Liver (tissue), 9 donors: ENCODE results near the gene SLC12A7. TPM values are rescaled to one million over a fixed set of nuclear protein-coding genes. Genes with fewer than 3 reads are reported as not detected.

Experiments used
- DNase-seq: peaks from one replicate; pipeline ENCODE4 v3.0.0-alpha.2; 2017; ENCODE audit warnings: low spot score
- H3K27ac ChIP-seq, 2 donors: one replicate each; pipeline ENCODE4 v1.7.0; 2013; ENCODE audit warnings: inconsistent platforms in 2 of 2, low read length in 2 of 2, control low read depth in 1 of 2, low read depth in 1 of 2, mild to moderate bottlenecking in 1 of 2
- H3K27me3 ChIP-seq, 4 donors: one replicate each; pipeline versions ENCODE4 v1.6.1 to v1.7.0; 2013; ENCODE audit warnings: low read length in 3 of 4, inconsistent platforms in 1 of 4, mild to moderate bottlenecking in 1 of 4, moderate library complexity in 1 of 4; ENCODE audit not compliant: control insufficient read depth in 4 of 4, insufficient read depth in 4 of 4
- H3K36me3 ChIP-seq, 4 donors: one replicate each; pipeline versions ENCODE4 v1.6.1 to v1.7.0; 2013; ENCODE audit warnings: low read length in 3 of 4, mild to moderate bottlenecking in 3 of 4, low read depth in 1 of 4, moderate library complexity in 1 of 4; ENCODE audit not compliant: control insufficient read depth in 4 of 4, insufficient read depth in 3 of 4
- H3K4me1 ChIP-seq, 4 donors: one replicate each; pipeline versions ENCODE4 v1.6.1 to v1.7.0; 2013; ENCODE audit warnings: low read length in 3 of 4, mild to moderate bottlenecking in 3 of 4, moderate library complexity in 1 of 4; ENCODE audit not compliant: control insufficient read depth in 4 of 4, insufficient read depth in 4 of 4
- H3K4me3 ChIP-seq, 3 donors: one replicate each; pipeline versions ENCODE4 v1.6.1 to v1.7.0; 2013; ENCODE audit warnings: low read length in 3 of 3, control low read depth in 1 of 3, low read depth in 1 of 3, mild to moderate bottlenecking in 1 of 3
- H3K9ac ChIP-seq, 2 donors: one replicate each; pipeline ENCODE4 v1.7.0; 2013; ENCODE audit warnings: low read length in 2 of 2, mild to moderate bottlenecking in 2 of 2, moderate library complexity in 2 of 2, control low read depth in 1 of 2, low read depth in 1 of 2
- H3K9me3 ChIP-seq, 4 donors: one replicate each; pipeline versions ENCODE4 v1.6.1 to v1.7.0; 2013; ENCODE audit warnings: low read length in 3 of 4; ENCODE audit not compliant: control insufficient read depth in 4 of 4
- EGR1 ChIP-seq, 2 donors: IDR thresholded peaks; 2 replicates each; pipeline ENCODE4 v1.6.1; 2016 to 2018; ENCODE audit warnings: antibody characterized with exemption in 2 of 2, low read depth in 2 of 2
- FOXA1 ChIP-seq: IDR thresholded peaks from 2 replicates; pipeline ENCODE4 v1.6.1; 2016; ENCODE audit warnings: antibody characterized with exemption
- FOXA2 ChIP-seq: IDR thresholded peaks from 2 replicates; pipeline ENCODE4 v1.6.1; 2016; ENCODE audit warnings: antibody characterized with exemption
- GABPA ChIP-seq, 2 donors: IDR thresholded peaks in 1 of 2; conservative IDR thresholded peaks in 1 of 2; 2 replicates each; pipeline ENCODE4 v1.6.1; 2016; ENCODE audit warnings: antibody characterized with exemption in 2 of 2, mild to moderate bottlenecking in 1 of 2, moderate library complexity in 1 of 2
- HNF4A ChIP-seq, 2 donors: conservative IDR thresholded peaks; 2 replicates each; pipeline ENCODE4 v1.6.1; 2016; ENCODE audit warnings: antibody characterized with exemption in 2 of 2, mild to moderate bottlenecking in 2 of 2
- HNF4G ChIP-seq: IDR thresholded peaks from 2 replicates; pipeline ENCODE4 v1.6.1; 2016; ENCODE audit warnings: antibody characterized with exemption
- JUND ChIP-seq, 2 donors: IDR thresholded peaks; 2 replicates each; pipeline ENCODE4 v1.6.1; 2016; ENCODE audit warnings: antibody characterized with exemption in 2 of 2
- NR2F2 ChIP-seq: IDR thresholded peaks from 2 replicates; pipeline ENCODE4 v1.6.1; 2016; ENCODE audit warnings: antibody characterized with exemption
- RAD21 ChIP-seq, 2 donors: IDR thresholded peaks; 2 replicates each; pipeline ENCODE4 v1.6.1; 2016; ENCODE audit warnings: antibody characterized with exemption in 2 of 2, mild to moderate bottlenecking in 2 of 2
- RXRA ChIP-seq, 2 donors: IDR thresholded peaks; 2 replicates each; pipeline ENCODE4 v1.6.1; 2017 to 2018; ENCODE audit warnings: antibody characterized with exemption in 2 of 2, mild to moderate bottlenecking in 1 of 2
- SP1 ChIP-seq: IDR thresholded peaks from 2 replicates; pipeline ENCODE4 v1.6.1; 2018; ENCODE audit warnings: antibody characterized with exemption, mild to moderate bottlenecking
- TAF1 ChIP-seq: conservative IDR thresholded peaks from 2 replicates; pipeline ENCODE4 v1.6.1; 2016; ENCODE audit warnings: antibody characterized with exemption, mild to moderate bottlenecking
- YY1 ChIP-seq: IDR thresholded peaks from 2 replicates; pipeline ENCODE4 v1.6.1; 2016; ENCODE audit warnings: antibody characterized with exemption, mild to moderate bottlenecking
- ZBTB33 ChIP-seq: IDR thresholded peaks from 2 replicates; pipeline ENCODE4 v1.6.1; 2016; ENCODE audit warnings: antibody characterized with exemption
- WGBS: extraction: QIAGEN DNeasy Blood & Tissue Kit; methylation state at CpG from one replicate; pipeline ENCODE4 v1.1.7; 2013; 5-methylcytosine and 5-hydroxymethylcytosine counted together
- polyA plus RNA-seq, 2 donors: library from polyadenylated mRNA; stranded (reverse) in 1 of 2; unstranded in 1 of 2; fragments of 200-250 nt in 1 of 2; fragments of >200 nt in 1 of 2; fragmentation: Nextera tagmentation in 1 of 2; extraction: Ambion mirVana in 1 of 2; gene quantifications; one replicate each; pipeline versions ENCODE4 v1.2.1 to v1.2.3, GENCODE V29; 2013 to 2015
- total RNA-seq, 2 donors: library from RNA; depleted of rRNA; stranded (reverse); fragments of >200 nt; gene quantifications; one replicate each; pipeline ENCODE4 v1.2.3, GENCODE V29; 2014
- TF ChIP-seq, protein P1 (sequence below): IDR thresholded peaks from 2 replicates; pipeline ENCODE4 v1.6.1; 2016; ENCODE audit warnings: antibody characterized with exemption
- TF ChIP-seq, protein P2 (sequence below): IDR thresholded peaks from 2 replicates; pipeline ENCODE4 v1.6.1; 2016; ENCODE audit warnings: antibody characterized with exemption, mild to moderate bottlenecking
- TF ChIP-seq, protein P3 (sequence below): fragments of 150-350 bp; IDR thresholded peaks from 2 replicates; pipeline ENCODE4 v1.5.1; 2017; ENCODE audit warnings: improper control_type of control experiment, low read depth, low read length; ENCODE audit not compliant: missing input control
- donor health status: healthy.
- donor health status: healthy.
- donor health status: healthy.
- donor health status: healthy.
- donor health status: healthy.

The SLC12A7 gene
- total and polyA plus RNA-seq, 4 donors = 12.3 to 64.2 (median 28.9) TPM

GRCh38 chr5:1048162-1048721, 63.6 kb downstream of the SLC12A7 start:
- H3K4me3 ChIP-seq = no peak overlapping the region
- H3K4me1 ChIP-seq = no peaks in the 10 kb centered on the region
- H3K9ac ChIP-seq = no peak overlapping the region
- DNase-seq = no peak
- TF ChIP-seq GABPA (IDR thresholded peaks at IDR 0.05 in 1 of 2, conservative IDR thresholded peaks at IDR 0.05 in 1 of 2) (no peak), TAF1 (no peak), RXRA (IDR thresholded peaks at IDR 0.05) (no peak), YY1 (no peak), JUND (IDR thresholded peaks at IDR 0.05) (no peak), HNF4G (no peak), RAD21 (IDR thresholded peaks at IDR 0.05) (no peak), FOXA2 (no peak), ZBTB33 (no peak), EGR1 (IDR thresholded peaks at IDR 0.05; ENCODE audit: low read depth in 2 of 2) (no peak), SP1 (no peak), HNF4A (conservative IDR thresholded peaks at IDR 0.05) (no peak), NR2F2 (no peak), FOXA1 (no peak)
- TF ChIP-seq, protein P1, sequence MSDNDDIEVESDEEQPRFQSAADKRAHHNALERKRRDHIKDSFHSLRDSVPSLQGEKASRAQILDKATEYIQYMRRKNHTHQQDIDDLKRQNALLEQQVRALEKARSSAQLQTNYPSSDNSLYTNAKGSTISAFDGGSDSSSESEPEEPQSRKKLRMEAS = no peak
- TF ChIP-seq, protein P2, sequence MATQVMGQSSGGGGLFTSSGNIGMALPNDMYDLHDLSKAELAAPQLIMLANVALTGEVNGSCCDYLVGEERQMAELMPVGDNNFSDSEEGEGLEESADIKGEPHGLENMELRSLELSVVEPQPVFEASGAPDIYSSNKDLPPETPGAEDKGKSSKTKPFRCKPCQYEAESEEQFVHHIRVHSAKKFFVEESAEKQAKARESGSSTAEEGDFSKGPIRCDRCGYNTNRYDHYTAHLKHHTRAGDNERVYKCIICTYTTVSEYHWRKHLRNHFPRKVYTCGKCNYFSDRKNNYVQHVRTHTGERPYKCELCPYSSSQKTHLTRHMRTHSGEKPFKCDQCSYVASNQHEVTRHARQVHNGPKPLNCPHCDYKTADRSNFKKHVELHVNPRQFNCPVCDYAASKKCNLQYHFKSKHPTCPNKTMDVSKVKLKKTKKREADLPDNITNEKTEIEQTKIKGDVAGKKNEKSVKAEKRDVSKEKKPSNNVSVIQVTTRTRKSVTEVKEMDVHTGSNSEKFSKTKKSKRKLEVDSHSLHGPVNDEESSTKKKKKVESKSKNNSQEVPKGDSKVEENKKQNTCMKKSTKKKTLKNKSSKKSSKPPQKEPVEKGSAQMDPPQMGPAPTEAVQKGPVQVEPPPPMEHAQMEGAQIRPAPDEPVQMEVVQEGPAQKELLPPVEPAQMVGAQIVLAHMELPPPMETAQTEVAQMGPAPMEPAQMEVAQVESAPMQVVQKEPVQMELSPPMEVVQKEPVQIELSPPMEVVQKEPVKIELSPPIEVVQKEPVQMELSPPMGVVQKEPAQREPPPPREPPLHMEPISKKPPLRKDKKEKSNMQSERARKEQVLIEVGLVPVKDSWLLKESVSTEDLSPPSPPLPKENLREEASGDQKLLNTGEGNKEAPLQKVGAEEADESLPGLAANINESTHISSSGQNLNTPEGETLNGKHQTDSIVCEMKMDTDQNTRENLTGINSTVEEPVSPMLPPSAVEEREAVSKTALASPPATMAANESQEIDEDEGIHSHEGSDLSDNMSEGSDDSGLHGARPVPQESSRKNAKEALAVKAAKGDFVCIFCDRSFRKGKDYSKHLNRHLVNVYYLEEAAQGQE = no peak
- TF ChIP-seq, protein P3, sequence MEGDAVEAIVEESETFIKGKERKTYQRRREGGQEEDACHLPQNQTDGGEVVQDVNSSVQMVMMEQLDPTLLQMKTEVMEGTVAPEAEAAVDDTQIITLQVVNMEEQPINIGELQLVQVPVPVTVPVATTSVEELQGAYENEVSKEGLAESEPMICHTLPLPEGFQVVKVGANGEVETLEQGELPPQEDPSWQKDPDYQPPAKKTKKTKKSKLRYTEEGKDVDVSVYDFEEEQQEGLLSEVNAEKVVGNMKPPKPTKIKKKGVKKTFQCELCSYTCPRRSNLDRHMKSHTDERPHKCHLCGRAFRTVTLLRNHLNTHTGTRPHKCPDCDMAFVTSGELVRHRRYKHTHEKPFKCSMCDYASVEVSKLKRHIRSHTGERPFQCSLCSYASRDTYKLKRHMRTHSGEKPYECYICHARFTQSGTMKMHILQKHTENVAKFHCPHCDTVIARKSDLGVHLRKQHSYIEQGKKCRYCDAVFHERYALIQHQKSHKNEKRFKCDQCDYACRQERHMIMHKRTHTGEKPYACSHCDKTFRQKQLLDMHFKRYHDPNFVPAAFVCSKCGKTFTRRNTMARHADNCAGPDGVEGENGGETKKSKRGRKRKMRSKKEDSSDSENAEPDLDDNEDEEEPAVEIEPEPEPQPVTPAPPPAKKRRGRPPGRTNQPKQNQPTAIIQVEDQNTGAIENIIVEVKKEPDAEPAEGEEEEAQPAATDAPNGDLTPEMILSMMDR = no peak
- no peak overlapping the region for H3K27ac ChIP-seq
- 93% methylated on average over 11 of the region's 11 CpGs for WGBS
- H3K9me3 ChIP-seq = no peaks in the 10 kb centered on the region
- no peaks in the 10 kb centered on the region for H3K27me3 ChIP-seq
- peaks cover 3 to 25% (median 12%) of the 10 kb centered on the region in 4 donors for H3K36me3 ChIP-seq
